NCI-H187 treated with DMSO at 0.1 percent for 48 hours (cell line): ENCODE results near the gene CREBBP.

Experiments used
- DNase-seq: peaks from one replicate; lab custom pipeline; 2025; lab: John Stamatoyannopoulos, UW

CREBBP gene

DNA sequence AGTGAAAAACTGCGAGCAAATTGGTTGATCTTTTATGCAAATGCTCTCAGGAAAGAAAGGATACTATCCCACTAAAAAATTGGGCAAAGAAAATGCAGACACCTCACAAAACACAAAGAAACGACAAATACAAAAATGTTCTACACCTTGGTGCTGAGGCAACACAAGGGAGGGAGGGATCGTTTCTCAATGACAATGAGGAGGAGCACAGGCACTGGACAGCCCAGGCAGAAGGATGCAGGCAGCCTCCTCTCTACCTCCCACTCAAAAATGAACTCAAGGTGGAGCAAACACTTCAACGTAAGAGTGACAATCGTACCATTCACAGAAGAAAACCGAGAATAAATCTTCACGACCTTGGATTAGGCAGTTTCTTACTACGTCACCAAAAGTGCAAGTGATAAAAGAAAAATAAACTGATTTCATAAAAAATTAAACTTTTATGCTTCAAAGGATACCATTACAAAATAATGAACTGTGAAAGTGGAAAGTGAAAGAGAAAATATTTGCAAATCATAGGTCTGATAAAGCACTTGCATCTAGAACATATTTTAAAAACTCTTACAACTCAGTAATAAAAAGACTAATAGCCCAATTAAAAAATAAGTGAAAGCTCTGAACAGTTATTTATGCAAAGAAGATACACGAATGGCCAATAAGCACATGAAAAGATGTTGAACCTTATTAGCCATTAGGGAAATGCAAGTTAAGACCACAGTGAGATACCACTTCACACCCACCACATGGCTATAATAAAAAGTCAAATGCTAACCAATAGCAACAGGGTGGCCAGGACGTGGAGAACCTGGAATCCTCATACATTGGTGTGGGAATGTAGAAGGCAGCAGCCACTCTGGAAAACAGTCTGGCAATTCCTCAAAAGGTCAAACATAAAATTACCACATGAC is 82.4 kb downstream of the CREBBP start:
- no peak for DNase-seq

DNA sequence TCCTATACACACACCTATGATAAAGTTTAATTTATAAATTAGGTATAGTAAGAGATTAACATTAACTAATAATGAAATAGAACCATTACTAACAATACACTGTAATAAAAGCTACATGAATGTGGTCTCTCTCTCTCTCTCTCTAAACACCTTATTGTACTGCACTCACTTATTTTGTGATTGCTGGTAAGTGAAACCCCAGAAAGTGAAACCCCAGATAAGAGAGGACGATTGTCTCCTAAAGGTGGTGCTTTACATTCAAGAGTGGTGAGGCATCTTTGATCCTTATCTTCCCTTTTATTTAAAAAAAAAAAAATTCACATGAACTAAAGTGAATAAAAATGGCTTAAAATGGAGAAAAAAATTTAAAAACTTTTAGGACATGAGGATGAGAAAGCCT is 83.0 kb downstream of the CREBBP start:
- DNase-seq: no peak

DNA sequence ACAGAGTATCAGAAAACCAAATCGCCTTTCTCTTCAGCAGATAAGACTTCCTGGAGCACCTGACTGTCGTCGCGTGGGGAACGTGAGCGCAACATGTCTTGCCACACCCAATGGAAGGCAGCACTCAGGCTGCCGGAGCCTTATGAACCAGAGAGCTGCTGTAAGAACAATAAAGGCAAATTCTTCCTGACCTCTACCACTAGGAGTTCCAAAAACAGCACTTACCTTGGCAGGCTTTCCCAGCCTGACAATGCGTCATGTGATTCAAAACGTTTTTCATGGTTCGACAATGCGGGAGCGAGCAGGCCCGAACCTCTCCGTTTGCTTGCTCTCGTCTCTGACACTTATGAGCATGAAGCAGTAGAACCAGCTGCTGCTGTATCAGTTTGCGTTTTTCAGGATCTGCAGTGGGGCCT is 87.3 kb downstream of the CREBBP start:
- DNase-seq: peak; percentile 27

DNA sequence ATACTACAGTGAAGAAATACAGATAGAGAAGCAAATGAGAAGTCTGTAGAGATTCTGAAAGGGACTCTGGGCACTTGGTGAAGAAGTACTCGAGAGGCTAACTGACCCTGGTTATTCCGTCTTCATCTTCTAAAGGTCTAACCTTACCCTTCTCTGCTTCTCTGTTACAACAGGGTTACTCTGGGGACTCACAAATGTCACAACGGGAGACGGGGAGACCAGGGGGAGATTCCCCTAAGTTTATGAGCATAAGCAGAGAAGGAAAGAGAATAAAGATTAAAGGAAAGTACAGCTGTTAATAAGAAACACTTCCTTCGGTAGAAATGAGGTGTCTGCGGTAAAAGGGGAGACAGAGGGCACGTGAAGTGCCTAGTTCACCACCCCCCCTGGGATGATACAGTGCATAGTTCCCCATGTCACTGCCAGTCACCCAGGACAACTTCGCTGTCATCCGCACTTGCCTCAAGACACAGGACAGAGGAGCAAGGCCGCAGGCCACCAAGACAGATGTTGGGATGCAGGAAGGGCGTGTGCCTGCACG is 88.0 kb downstream of the CREBBP start:
- no peak for DNase-seq

DNA sequence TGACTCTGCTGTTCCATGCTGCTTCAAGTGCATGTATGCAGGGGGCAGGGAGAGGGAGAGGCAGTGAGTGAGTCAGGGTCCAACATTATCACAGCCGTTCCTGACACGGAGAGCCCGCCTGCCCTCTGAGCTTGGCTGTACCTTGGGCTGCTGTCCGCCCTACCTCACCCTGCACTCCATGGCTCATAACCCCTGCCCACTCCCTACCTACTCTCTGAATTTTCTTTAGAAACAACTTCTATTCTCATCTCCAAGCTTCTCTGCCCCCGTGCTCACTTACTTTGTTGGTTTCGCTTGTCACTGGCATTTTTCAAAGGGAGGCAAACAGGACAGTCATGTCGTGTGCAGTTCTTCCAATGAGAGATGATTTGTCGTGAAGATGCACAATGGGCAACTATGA is 88.8 kb downstream of the CREBBP start:
- no peak for DNase-seq

DNA sequence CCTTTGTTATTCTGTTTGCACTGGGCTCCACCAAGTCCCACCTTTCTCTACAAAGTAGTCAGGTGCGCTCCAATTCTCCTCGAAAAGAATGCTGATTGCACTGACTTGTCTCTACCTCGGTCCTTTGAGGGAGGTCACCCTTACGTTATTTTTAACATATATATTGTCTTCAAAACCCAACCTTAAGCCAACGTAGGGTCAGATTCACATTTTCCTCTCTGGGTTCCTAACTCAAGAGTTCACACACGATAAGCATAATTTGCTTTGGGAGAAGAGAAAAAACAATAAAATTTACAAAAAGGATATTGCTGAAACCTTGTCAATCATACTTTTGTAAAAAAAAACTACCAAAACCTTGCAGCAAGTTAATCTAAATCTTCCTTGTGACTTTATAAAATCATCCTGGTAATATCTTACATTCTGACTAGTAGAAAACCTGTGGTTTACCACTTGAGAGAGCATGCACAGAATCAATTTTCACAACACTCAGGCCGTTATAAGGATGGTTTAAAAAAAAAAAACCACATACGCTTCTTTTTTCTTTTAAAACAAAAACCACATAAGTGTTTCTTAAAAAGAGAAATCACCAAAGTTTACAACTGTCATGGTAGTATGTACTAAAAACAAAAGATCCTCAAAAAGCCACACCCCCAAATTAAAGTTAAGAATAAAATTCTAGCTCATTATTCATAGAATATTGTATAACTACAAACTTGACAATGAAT is 91.0 kb downstream of the CREBBP start:
- no peak for DNase-seq

DNA sequence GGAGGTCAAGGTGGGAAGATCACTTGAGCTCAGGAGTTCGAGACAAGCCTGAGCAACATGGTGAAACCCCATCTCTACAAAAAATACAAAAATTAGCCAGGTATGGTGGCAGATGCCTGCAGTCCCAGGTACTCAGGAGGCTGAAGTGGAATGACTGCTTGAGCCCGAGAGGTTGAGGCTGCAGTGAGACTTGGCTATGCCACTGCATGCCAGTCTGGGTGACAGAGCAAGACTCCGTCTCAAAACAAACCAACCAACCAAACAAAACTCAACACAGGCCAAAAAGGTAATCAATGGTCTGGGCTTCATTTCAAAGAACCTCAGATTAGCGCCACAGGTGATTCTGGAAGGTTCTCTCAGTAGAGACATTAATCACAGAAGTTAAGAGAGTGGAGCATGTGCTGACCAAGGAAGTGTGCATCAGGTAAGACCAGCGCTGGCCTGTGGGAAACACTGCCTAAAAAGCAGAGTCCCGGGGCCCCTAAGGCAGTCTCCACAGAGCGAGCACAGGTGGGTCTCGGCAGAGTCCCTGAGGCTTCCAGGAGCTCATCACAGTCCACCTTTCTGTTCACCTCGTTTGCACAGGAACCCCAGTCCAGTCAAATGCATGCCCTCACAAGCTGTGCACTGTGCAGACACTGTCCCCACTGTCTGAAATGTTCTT is 91.7 kb downstream of the CREBBP start:
- DNase-seq: no peak

DNA sequence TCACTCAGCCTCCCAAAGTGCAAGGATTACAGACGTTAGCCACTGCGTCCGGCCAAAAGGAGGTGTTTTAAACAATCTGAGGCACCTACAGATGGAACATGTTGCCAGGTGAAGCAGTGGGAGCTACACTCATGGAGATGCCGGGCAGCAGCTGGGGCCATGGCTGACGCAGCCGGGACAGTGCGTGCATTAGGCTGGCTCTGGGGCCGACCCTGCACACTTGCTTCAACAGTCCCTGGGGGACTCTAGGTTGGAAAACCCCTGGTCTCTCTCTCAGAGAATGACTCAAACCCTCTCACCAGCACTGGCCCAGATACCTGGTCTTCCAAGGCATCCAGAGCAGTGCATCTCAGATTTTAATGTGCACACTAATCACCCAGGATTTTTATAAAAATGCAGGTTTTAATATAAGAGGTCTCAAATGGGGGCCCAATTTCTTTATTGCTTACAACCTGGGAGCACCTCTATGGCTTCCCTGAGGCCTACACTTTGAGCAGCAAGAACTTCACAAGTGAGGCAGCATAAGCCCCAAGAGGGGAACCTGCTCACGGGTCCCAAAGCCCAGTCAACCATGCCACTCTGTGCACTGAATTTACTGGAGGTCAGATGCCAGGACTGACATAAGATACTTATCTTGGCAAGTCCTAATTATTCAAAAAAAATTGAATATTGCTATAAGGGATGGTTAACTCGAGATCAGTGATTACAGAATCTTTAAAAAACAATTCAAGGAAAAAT is 92.4 kb downstream of the CREBBP start:
- no peak for DNase-seq

DNA sequence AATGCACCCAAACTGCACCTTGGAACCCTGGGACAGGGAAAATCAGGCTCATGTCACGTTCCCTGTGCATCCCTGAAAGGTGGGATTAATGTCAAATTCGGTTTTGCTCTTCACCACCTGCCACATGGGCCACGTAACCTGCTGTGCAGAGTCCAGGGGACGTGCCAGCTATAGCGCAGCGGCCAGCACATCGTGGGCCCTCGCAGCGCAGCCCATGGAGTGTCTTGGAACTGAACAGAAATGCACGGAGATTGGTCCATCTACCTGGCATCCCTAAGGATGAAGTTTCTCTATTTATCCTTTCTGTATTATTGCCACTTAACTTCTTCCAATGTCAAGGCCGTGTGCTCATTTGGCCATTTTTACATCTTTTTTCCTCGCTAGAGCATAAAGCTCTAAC is 95.1 kb downstream of the CREBBP start:
- DNase-seq: no peak

DNA sequence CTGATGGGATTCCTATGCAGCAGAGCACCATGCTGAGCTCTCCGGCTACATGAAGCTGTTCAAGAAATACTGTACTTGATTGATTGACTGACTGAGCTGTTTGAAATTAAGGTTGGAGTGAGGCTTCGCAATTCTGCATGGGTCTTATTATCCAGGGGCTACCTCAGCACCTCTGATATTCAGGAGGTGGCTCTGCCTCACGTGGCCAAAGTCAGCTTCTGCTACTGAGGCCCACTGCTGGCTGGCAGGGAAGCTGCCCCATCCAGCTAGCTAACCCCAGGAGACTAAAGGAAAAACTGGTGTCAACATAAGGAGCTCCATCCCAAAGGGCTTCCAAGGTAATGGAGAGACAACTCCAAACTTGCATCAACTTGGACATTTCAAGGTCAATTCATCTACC is 97.0 kb downstream of the CREBBP start:
- no peak for DNase-seq

DNA sequence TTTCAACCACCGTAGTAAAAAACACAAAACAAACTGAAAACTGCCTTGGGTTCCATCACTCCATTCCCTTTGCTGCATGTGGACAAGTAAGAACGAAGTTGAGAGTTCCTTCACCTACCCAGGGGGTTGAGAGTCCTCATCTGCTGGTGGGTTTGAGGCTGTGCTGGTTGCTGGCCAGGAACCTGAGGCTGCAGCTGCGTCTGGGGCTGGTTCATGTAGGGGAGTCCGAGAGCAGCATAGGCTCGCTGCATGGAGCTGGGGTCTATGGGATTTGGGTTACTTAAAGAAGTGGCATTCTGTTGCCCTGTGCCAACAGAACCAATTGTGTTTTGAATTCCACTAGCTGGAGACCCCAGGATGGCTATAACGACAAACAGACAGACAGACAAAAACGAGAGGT is 97.9 kb downstream of the CREBBP start:
- DNase-seq: no peak

DNA sequence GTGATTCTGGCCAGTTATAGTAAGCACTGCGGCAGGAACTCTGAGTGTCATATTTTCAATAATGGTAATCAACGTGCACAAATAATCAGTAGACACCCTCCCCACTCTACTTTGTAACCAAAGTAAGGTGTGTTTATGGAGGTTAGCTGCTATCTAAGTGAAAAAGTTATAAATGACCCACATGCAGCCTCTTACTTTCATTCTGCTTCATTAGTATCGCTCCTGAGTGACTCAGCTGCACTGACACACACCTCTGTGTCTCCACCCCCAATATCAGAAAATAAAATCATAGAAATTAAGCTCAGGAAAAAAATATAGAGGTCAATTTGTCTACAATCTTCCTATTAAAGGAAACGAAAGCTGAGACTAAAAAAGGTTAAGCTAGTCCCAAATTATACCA is 99.1 kb downstream of the CREBBP start:
- DNase-seq: no peak

DNA sequence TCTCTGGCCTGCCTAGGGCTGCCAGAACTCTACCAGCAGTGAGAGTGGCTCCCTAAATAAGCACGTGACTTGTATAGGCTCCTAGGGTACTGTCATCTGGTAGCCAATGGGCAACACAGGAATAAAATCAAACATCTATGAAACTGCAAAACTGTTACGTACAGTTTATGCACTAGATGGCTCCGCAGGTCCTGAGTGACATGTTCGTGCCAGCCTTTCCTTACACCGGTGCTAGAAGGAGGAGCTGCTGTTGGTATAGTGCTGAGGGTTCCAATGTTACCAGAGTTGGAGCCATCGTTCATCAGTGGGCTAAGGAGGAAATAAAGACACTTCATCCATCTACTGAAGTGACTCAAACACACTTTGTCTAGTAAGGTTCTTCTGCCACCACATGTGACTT is 99.9 kb downstream of the CREBBP start:
- no peak for DNase-seq

DNA sequence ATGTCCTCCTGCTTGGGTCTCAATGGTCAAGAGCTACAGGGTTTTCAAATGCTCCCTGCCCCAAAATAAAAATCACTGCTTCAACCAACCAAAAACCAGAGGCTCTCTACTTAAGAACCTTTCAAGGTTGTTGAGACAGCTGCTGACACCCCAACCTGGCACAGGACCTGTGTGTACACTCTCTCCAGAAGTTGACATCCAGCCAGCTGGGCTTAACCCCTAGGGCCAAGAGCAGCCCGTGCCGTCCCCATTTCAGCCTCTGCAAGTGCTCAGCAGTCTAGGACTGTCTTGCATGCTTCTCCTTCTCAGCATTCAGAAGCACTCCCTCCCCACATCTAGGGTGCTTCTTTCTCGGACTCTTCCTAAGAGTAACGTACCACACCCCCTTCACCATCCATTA is 104.2 kb downstream of the CREBBP start:
- no peak for DNase-seq

DNA sequence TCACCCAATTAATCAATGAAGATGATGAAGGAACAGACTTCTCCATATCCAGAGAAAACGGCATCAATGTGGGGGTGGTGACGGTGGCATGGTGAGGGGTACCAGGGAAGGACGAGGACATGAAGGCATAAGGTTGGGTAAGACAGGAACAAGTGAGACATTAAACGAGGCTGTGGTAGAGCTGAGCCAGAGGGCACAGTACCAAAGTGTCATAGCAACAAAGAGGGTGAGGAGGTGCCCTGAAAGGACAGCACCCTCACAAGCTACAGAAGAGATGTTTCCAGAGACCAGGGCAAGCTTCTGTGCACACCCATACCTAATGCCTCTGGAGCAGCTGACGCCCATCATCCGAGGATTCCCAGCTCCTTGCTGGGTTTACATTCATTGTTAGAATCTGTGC is 105.7 kb downstream of the CREBBP start:
- no peak for DNase-seq

DNA sequence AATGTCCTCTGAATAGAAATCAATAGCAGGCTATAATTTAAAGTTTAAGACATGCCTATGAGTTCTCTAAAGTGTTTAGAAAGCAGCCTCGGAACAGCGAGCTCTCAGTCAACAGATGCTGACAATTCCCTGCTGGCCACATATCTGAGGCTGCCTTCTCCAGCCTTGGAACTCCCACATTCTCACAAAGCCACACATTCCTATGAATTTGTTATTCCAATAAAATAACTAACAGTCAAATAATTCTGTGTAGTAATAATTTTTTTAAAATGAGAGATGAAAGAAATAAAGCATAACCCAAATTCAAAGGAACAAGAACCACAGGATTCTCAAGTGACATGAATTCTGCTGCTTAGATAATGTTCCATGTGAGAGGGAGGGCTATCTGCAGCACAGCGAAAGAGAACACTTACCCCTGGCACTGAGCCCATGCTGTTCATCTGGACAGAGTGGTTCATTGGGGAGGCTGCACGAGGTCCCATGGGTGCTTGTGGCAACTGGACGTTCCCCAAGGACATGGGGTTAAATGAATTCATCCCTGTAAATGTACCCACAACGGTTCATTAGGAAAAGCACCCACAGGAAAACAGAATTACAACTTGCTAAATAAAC is 106.3 kb downstream of the CREBBP start:
- DNase-seq: no peak

DNA sequence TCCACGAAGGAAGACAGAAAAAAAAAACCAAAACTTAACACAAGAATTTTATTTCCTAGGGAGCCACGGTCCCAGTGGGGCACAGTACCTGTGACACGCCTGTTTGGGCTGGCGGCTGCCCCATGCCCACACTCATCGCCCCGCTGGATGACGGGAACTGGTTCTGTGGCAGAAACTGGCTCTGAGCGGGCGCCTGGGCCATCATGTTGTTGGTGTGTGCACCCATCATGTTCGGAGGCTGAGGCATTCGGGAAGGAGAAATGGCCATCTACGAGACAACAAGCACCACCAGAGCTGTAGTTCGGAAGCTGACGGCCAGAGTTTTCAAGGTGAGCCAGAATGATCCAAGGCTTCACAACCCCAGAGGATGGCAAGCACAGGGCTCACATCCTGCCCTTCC is 106.8 kb downstream of the CREBBP start:
- no peak for DNase-seq

DNA sequence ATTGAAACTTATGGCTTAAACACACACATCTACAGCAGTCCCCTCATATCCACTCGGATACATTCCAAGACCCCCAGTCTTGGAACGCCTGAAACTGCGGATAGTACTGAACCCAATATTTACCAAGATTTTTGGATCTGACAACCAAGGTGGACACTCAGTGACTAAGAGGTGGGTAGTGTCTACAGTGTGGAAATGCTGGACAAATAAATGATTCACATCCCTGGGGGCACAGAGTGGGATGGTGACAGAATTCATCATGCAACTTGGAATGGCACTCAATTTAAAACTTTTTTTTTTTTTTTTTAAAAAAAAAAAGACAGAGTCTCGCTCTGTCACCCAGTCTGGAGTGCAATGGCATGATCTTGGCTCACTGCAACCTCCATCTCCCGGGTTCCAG is 109.0 kb downstream of the CREBBP start:
- DNase-seq: no peak

DNA sequence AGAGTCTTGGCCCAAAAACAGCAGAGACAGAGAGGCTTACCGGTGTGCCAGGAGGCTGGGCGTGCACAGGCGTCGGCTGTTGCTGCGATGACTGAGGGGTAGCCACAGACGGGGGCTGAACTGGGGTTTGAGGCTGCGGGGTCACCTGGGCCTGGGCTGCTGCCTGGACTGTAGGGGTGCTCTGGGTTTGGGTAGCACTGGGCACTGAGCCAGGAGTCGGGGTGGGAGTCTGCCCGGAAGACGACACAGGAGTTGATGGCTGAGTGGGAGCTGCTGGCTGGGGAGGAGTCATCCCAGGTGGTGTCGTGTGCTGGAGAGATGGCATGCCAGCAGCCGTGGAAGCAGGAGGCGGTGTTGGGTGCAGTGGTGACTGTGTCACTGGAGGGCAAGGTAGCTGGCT is 110.0 kb downstream of the CREBBP start:
- DNase-seq: no peak

DNA sequence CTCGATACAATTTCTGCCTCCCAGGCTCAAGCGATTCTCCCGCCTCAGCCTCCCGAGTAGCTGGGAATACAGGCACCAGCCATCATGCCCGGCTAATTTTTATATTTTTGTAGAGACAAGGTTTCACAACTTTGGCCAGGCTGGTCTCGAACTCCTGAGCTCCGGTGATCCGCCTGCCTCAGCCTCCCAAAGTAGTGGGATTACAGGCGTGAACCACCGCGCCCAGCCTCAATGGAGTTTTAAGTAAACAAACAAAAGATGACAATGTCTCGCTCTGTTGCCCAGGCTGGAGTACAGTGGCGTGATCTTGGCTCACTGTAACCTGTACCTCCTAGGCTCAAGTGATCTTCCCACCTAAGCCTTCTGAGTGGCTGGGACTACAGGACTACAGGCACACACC is 110.6 kb downstream of the CREBBP start:
- DNase-seq: no peak

DNA sequence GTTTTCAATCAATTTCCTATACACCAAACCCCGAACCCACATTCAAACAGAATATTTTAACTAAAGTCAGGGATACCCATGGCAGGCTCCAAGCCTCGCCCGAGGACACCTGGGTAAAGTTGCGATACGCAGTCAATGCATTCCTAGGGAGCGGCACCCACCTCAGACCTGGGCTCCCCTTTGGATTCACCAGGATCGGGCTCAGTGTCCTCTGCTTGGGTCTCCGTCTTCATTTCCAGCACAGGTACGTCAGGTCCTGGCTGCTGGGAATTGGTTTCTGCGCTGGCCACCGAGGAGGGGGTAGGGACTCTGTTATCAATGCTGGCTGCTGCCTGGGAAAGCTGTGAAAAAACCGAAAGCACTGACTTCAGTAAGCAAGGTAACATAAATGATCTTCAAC is 111.5 kb downstream of the CREBBP start:
- no peak for DNase-seq
